ENCODE measurements around the gene VAV3.

- TF ChIP-seq POLR2A (IDR thresholded peaks at IDR 0.05) (no peak), CTCF (IDR thresholded peaks at IDR 0.05) (no peak), POLR2AphosphoS5 (IDR thresholded peaks at IDR 0.05) (no peak), EP300 (IDR thresholded peaks at IDR 0.05) (no peak)
Measured at GRCh38 chr1:107781245-107781644, 183.7 kb downstream of the VAV3 start.
